A673 (cell line): ENCODE results near the gene UBE2J2. TPM values are rescaled to one million over a fixed set of nuclear protein-coding genes. Genes with fewer than 3 reads are reported as not detected.

Source experiments
- BruUV-seq: library from RNA; stranded (reverse); fragments of 400-500 nt; replicated peaks from 2 replicates; lab custom pipeline; 2021; lab: Mats Ljungman, UMichigan
- CTCF ChIA-PET: fragments of 300-600 bp; sonication (Branson Sonifier 250); formaldehyde crosslinking; loops from one replicate; lab custom pipeline; 2022; ENCODE audit warnings: antibody characterized with exemption; lab: Charles Lee
- POLR2A ChIA-PET: fragments of 300-600 bp; sonication (Branson Sonifier 250); formaldehyde crosslinking; loops from one replicate; lab custom pipeline; 2022; ENCODE audit warnings: antibody characterized with exemption; ENCODE audit not compliant: low non-redundant PET; lab: Charles Lee
- DNase-seq: peaks from one replicate; pipeline ENCODE4 v3.0.0-alpha.2; 2015; ENCODE audit warnings: low spot score
- H3K27ac ChIP-seq: fragments of 200-600 bp; sonication (generic); 2 replicates; pipeline ENCODE4 v1.5.1; 2016; ENCODE audit warnings: mixed run types, low read depth, mild to moderate bottlenecking, mixed read lengths, antibody characterized with exemption, low read length; ENCODE audit not compliant: poor library complexity, severe bottlenecking
- H3K27me3 ChIP-seq: fragments of 200-600 bp; sonication (generic); replicated peaks from 2 replicates; pipeline ENCODE4 v1.6.1; 2017; ENCODE audit warnings: mixed run types, low read depth, mild to moderate bottlenecking, mixed read lengths, antibody characterized with exemption, low read length; ENCODE audit not compliant: insufficient read depth, poor library complexity
- H3K36me3 ChIP-seq: fragments of 200-600 bp; sonication (generic); 2 replicates; pipeline ENCODE4 v1.6.1; 2016; ENCODE audit warnings: mixed run types, mild to moderate bottlenecking, mixed read lengths, antibody characterized with exemption, low read length; ENCODE audit not compliant: insufficient read depth, poor library complexity, severe bottlenecking
- H3K4me1 ChIP-seq: fragments of 200-600 bp; sonication (generic); 2 replicates; pipeline ENCODE4 v1.6.1; 2017; ENCODE audit warnings: mixed run types, mild to moderate bottlenecking, mixed read lengths, antibody characterized with exemption, low read length; ENCODE audit not compliant: insufficient read depth, poor library complexity, severe bottlenecking
- H3K4me3 ChIP-seq: fragments of 200-600 bp; sonication (generic); 2 replicates; pipeline ENCODE4 v1.5.1; 2016; ENCODE audit warnings: low read depth, mixed run types, mild to moderate bottlenecking, mixed read lengths, low read length; ENCODE audit not compliant: poor library complexity, severe bottlenecking
- H3K9me3 ChIP-seq: fragments of 200-600 bp; sonication (generic); 2 replicates; pipeline ENCODE4 v1.6.1; 2016; ENCODE audit warnings: mixed run types, low read depth, mild to moderate bottlenecking, mixed read lengths, antibody characterized with exemption, low read length; ENCODE audit not compliant: poor library complexity, severe bottlenecking
- CTCF ChIP-seq: fragments of 300-800, 200-600 bp; sonication (generic); conservative IDR thresholded peaks from 2 replicates; pipeline ENCODE4 v1.5.1; 2017; ENCODE audit warnings: low read depth, mild to moderate bottlenecking, antibody characterized with exemption, low read length, moderate library complexity, mixed read lengths
- EZH2 ChIP-seq: fragments of 200-600 bp; sonication (generic); IDR thresholded peaks from 2 replicates; pipeline ENCODE4 v1.6.1; 2017; ENCODE audit warnings: borderline replicate concordance, low read depth, mild to moderate bottlenecking, mixed read lengths, antibody characterized with exemption, low read length; ENCODE audit not compliant: poor library complexity, severe bottlenecking
- intact Hi-C: fragments of 100-400 bp; cut with micrococcal nuclease; formaldehyde crosslinking; loops from one replicate; pipeline ENCODE4 v1.10.0; 2022; ENCODE audit not compliant: unreplicated experiment
- total RNA-seq: library from RNA; stranded (reverse); gene quantifications from 2 replicates; pipeline ENCODE4 v1.2.3, GENCODE V29; 2021

Gene UBE2J2
- total RNA-seq, 1 experiment from 2014 or later, result 92.8 TPM

GRCh38 chr1:1274299-1274930, 761 bp upstream of the UBE2J2 start:
- intact Hi-C loops, result no loop called here
- TSS peak; percentile 21 for BruUV-seq
- POLR2A ChIA-PET, result no interaction called here
- H3K27ac ChIP-seq, result peak overlapping the region; percentile 82
- H3K9me3 ChIP-seq, result no peaks in the 10 kb centered on the region
- CTCF ChIA-PET, result no interaction called here
- peak overlapping the region; percentile 86 for H3K4me3 ChIP-seq
- peaks cover 9% of the 10 kb centered on the region for H3K36me3 ChIP-seq
- no peak for TF ChIP-seq EZH2
- no peak for TF ChIP-seq CTCF
- no peaks in the 10 kb centered on the region for H3K27me3 ChIP-seq
- H3K4me1 ChIP-seq, result peaks cover 8% of the 10 kb centered on the region
- no peak for DNase-seq

GRCh38 chr1:1273209-1273511, 494 bp downstream of the UBE2J2 start:
- POLR2A ChIA-PET, result no interaction called here
- no peak for TF ChIP-seq EZH2
- TF ChIP-seq CTCF, result no peak
- Histone ChIP-seq H3K4me1 (peaks cover 8% of the 10 kb centered on the region), H3K4me3 (peak overlapping the region; percentile 86), H3K27ac (peak overlapping the region; percentile 93), H3K36me3 (peaks cover 9% of the 10 kb centered on the region), H3K27me3 (no peaks in the 10 kb centered on the region), H3K9me3 (no peaks in the 10 kb centered on the region)
- no peak for DNase-seq
- BruUV-seq, result no TSS peak
- intact Hi-C loops, result no loop called here
- CTCF ChIA-PET, result no interaction called here

GRCh38 chr1:1272341-1273208, 1.1 kb downstream of the UBE2J2 start:
- peaks cover 8% of the 10 kb centered on the region for H3K4me1 ChIP-seq
- no peaks in the 10 kb centered on the region for H3K9me3 ChIP-seq
- H3K27me3 ChIP-seq, result no peaks in the 10 kb centered on the region
- ChIA-PET CTCF (no interaction called here), POLR2A (no interaction called here)
- DNase-seq, result no peak
- H3K36me3 ChIP-seq, result peaks cover 15% of the 10 kb centered on the region
- intact Hi-C loops, result no loop called here
- H3K4me3 ChIP-seq, result peak overlapping the region; percentile 86
- no TSS peak for BruUV-seq
- peak overlapping the region; percentile 93 for H3K27ac ChIP-seq
- no peak for TF ChIP-seq EZH2
- TF ChIP-seq CTCF, result no peak
